ENCODE measurements around the gene OSBPL9. TPM values are rescaled to one million over a fixed set of nuclear protein-coding genes. Genes with fewer than 3 reads are reported as not detected.

OSBPL9 gene
- polyA plus RNA-seq, 1 experiment: 69.6 TPM

GRCh38 chr1:51750729-51751128 is 133.8 kb downstream of the OSBPL9 start:
- Histone ChIP-seq H3K9me3 (ENCODE audit: control insufficient read depth, insufficient read depth, low read length) (no peaks in the 10 kb centered on the region), H3K27me3 (ENCODE audit: control insufficient read depth, insufficient read depth, low read length) (no peaks in the 10 kb centered on the region), H3K4me3 (ENCODE audit: low read depth, low read length) (no peak overlapping the region), H3K27ac (ENCODE audit: low read depth, low read length) (no peak overlapping the region)
- POLR2A ChIA-PET: no interaction called here
- TF ChIP-seq CTCF (IDR thresholded peaks at IDR 0.05; ENCODE audit: low read depth, low read length): no peak
- CTCF ChIA-PET: interaction anchor here (0.7 to 2.0 kb wide), 2 partner anchors 16 to 18 kb away, joined by 3 to 9 read pairs; no protein-coding TSS in a partner anchor
- DNase-seq (ENCODE audit: low read depth, low spot score): no peak

- Histone ChIP-seq H3K27me3 (ENCODE audit: control insufficient read depth, insufficient read depth, low read length) (no peaks in the 10 kb centered on the region), H3K4me3 (ENCODE audit: low read depth, low read length) (no peak overlapping the region), H3K27ac (ENCODE audit: low read depth, low read length) (no peak overlapping the region), H3K9me3 (ENCODE audit: control insufficient read depth, insufficient read depth, low read length) (no peaks in the 10 kb centered on the region)
- CTCF ChIA-PET: interaction anchor here (1.8 kb wide), 1 partner anchor 16 kb away, joined by 8 read pairs; no protein-coding TSS in a partner anchor
- TF ChIP-seq CTCF (IDR thresholded peaks at IDR 0.05; ENCODE audit: low read depth, low read length): no peak
- no peak for DNase-seq (ENCODE audit: low read depth, low spot score)
- POLR2A ChIA-PET: no interaction called here
Observed at GRCh38 chr1:51752073-51752948, 135.4 kb downstream of the OSBPL9 start.

- Histone ChIP-seq H3K27me3 (ENCODE audit: control insufficient read depth, insufficient read depth, low read length) (no peaks in the 10 kb centered on the region), H3K4me3 (ENCODE audit: low read depth, low read length) (no peak overlapping the region), H3K27ac (ENCODE audit: low read depth, low read length) (no peak overlapping the region), H3K9me3 (ENCODE audit: control insufficient read depth, insufficient read depth, low read length) (no peaks in the 10 kb centered on the region)
- no peak for TF ChIP-seq CTCF (IDR thresholded peaks at IDR 0.05; ENCODE audit: low read depth, low read length)
- ChIA-PET POLR2A (no interaction called here), CTCF (interaction anchor here (1.8 kb wide), 1 partner anchor 15 kb away, joined by 8 read pairs; no protein-coding TSS in a partner anchor)
- no peak for DNase-seq (ENCODE audit: low read depth, low spot score)
Observed at GRCh38 chr1:51753969-51754368, 137.1 kb downstream of the OSBPL9 start.

- no peaks in the 10 kb centered on the region for H3K9me3 ChIP-seq (ENCODE audit: control insufficient read depth, insufficient read depth, low read length)
- no peaks in the 10 kb centered on the region for H3K27me3 ChIP-seq (ENCODE audit: control insufficient read depth, insufficient read depth, low read length)
- no peak for DNase-seq (ENCODE audit: low read depth, low spot score)
- H3K4me3 ChIP-seq (ENCODE audit: low read depth, low read length): no peak overlapping the region
- ChIA-PET CTCF (interaction anchor here (1.8 kb wide), 1 partner anchor 14 kb away, joined by 8 read pairs; no protein-coding TSS in a partner anchor), POLR2A (no interaction called here)
- no peak overlapping the region for H3K27ac ChIP-seq (ENCODE audit: low read depth, low read length)
- no peak for TF ChIP-seq CTCF (IDR thresholded peaks at IDR 0.05; ENCODE audit: low read depth, low read length)
Observed at GRCh38 chr1:51754666-51755065, 137.8 kb downstream of the OSBPL9 start.

GRCh38 chr1:51755437-51755836 is 138.5 kb downstream of the OSBPL9 start:
- Histone ChIP-seq H3K27me3 (ENCODE audit: control insufficient read depth, insufficient read depth, low read length) (no peaks in the 10 kb centered on the region), H3K27ac (ENCODE audit: low read depth, low read length) (no peak overlapping the region), H3K9me3 (ENCODE audit: control insufficient read depth, insufficient read depth, low read length) (no peaks in the 10 kb centered on the region), H3K4me3 (ENCODE audit: low read depth, low read length) (no peak overlapping the region)
- no peak for DNase-seq (ENCODE audit: low read depth, low spot score)
- POLR2A ChIA-PET: no interaction called here
- CTCF ChIA-PET: no interaction called here
- TF ChIP-seq CTCF (IDR thresholded peaks at IDR 0.05; ENCODE audit: low read depth, low read length): no peak
